VCaP (cell line): ENCODE results near the gene COPRS.

ENCODE experiments used
- H3K27ac ChIP-seq: fragments of 450-650 bp; 2 replicates; pipeline ENCODE4 v1.5.1; 2017
- TF ChIP-seq, protein P1 (sequence below): fragments of 450-650 bp; conservative IDR thresholded peaks from 2 replicates; pipeline ENCODE4 v1.5.1; 2017; ENCODE audit warnings: mild to moderate bottlenecking, moderate library complexity

COPRS gene

DNA sequence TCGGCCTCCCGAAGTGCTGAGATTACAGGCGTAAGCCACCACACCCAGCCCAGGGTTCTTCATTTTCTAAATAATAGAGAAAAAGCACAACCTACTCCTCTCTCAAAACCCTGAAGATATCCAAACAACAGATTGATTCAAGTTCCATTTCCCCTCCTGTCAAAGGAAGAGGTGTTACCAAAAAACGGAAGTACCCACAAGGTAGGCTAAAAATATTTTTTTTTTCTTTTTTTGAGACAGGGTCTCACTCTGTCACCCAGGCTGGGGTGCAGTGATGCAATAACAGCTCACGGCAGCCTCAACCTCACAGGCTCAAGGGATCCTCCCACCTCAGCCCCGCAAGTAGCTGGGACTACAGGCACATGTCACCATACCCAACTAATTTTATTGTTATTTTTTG is 23.5 kb upstream of the COPRS start:
- TF ChIP-seq, protein P1, sequence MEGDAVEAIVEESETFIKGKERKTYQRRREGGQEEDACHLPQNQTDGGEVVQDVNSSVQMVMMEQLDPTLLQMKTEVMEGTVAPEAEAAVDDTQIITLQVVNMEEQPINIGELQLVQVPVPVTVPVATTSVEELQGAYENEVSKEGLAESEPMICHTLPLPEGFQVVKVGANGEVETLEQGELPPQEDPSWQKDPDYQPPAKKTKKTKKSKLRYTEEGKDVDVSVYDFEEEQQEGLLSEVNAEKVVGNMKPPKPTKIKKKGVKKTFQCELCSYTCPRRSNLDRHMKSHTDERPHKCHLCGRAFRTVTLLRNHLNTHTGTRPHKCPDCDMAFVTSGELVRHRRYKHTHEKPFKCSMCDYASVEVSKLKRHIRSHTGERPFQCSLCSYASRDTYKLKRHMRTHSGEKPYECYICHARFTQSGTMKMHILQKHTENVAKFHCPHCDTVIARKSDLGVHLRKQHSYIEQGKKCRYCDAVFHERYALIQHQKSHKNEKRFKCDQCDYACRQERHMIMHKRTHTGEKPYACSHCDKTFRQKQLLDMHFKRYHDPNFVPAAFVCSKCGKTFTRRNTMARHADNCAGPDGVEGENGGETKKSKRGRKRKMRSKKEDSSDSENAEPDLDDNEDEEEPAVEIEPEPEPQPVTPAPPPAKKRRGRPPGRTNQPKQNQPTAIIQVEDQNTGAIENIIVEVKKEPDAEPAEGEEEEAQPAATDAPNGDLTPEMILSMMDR = no peak
- H3K27ac ChIP-seq = peak overlapping the region; percentile 93

DNA sequence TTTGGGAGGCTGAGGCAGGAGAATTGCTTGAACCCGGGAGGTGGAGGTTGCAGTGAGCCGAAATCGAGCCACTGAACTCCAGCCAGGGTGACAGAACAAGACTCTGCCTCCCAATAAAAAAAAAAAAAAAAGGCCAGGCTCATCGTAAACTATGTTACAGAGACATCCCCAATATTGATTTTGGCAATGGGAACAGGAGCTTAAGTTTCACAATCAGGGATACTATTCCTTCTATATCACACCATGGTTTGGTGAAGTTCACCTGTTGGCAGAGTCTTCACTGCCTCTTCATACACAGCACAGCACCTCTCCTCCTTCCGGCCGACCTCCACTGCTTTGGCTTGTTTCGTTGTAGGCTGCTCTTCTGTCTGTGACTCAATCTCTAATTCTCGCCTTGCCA is 21.3 kb upstream of the COPRS start:
- TF ChIP-seq, protein P1 = no peak
- peak overlapping the region; percentile 93 for H3K27ac ChIP-seq

DNA sequence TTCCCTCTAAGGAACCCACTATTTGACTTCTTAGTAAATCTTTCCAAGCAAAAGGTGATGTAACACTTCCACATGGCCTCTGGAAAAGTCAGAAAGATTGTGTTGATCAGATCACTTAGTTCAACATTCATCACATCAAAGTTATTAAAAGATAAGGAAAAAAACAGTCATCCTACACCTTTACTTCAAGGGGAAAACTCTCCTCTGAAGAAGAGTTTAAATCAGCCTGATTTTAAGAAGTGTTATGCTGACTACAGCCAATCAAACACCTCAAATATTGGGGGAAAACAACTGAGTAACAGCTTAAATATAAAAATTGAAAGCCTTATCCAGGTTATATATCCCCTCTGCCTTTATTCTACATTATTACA is 19.6 kb upstream of the COPRS start:
- TF ChIP-seq, protein P1 = no peak
- peak overlapping the region; percentile 93 for H3K27ac ChIP-seq

DNA sequence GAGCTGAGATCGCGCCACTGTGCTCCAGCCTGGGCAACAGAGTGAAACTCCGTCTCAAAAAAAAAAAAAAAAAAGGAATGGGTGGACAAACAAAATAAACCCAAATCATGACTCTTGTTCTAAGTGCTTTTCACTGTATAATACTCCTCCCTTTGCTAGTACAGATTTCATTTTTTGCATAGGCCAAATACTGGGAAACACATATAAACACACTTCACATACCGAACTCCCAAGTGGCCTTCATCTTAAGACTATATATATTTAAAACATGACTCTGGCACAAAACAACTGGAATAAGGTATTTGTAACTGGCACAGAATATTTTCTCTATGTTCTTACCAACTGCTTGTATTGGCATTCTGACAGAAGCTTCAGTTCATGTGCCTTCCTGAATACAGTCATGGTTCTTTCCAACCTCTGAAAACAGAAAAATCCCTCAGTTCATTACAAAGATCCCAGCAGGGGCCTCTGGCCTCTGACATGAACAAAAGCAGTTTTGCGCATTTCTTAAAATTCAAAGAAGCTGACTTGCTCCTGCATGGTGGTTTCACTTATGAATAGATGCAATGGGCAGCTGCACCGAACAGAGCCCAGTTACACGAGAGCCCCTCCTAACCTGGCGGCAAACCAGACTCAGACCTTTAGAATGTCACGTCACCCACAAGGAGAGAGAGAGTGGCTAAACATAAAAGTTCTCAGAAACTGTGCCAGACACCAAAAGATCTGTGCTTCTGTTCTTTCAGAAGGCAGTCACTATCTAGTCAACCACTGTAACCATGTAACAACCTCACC is 19.1 kb upstream of the COPRS start:
- peak overlapping the region; percentile 93 for H3K27ac ChIP-seq

DNA sequence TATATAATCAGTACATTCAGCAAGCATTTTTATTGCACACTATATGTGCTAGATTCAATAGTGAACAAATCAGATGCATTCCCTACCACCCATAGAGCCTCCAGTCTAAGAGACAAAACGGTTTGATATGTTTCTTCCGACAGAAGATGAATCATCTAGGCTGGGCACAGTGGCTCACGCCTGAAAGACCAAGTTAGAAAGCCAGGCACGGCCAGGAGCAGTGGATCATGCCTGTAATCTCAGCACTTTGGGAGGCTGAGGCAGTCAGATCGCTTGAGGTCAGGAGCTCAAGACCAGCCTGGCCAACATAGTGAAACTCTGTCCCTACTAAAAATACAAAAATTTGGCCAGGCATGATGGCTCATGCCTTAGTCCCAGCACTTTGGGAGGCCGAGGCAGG is 18.3 kb upstream of the COPRS start:
- TF ChIP-seq, protein P1 = no peak
- H3K27ac ChIP-seq = peak overlapping the region; percentile 93

More for the DNA sequence above, 19.1 kb upstream of the COPRS start:
- TF ChIP-seq, protein P1 = no peak

DNA sequence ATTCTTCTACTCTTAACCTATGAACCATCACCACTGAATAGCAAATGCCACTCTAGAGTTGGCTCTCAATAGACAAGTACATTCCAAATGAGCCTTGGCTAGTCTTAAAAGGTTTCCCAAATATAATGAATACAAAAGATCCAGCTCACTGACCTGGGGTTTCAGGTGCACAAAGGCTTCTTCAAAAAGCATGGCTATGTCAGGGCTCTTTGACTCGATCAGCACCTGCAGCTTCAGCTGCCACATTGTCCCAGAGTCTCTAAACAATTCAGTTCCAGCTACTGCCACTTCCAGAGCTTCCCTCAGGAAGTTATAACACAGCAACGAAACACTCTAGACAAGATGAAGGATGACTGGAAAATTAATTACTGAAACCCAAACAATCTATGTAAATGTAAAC is 16.0 kb upstream of the COPRS start:
- no peak overlapping the region for H3K27ac ChIP-seq
- TF ChIP-seq, protein P1 = no peak

DNA sequence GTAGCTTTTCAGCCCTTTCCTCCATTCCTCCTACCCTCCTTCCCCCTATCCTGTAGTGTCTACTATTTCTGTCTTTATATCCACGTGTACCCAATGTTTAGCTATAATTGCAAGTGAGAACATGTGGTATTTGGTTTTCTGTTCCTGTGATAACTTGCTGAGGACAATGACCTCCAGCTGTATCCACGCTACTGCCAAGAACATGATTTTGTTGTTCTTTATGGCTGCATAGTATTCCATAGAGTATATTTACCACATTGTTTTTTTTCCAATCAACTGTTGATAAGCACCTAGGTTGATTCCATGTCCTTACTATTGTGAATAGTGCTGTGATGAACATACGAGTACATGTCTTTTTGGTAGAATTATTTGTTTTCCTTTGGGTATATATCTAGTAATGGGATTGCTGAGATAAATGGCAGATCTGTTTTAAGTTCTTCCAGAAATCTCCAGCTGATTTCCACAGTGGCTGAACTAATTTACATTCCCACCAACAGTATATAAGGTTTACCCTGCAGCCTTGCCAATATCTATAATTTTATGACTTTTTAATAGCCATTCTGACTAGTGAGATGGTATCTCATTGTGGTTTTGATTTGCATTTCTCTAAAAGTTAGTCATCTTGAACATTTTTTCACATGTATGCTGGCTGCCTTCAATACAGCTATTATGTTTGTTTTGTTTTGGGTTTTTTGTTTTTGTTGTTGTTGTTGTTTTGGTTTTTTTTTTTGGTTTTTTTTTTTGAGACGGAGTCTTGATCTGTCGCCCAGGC is 10.9 kb upstream of the COPRS start:
- TF ChIP-seq, protein P1 = no peak
- H3K27ac ChIP-seq = no peak overlapping the region
